MG63 (cell line): ENCODE measurements around the gene SLC2A4RG. TPM values are rescaled to one million over a fixed set of nuclear protein-coding genes. Genes with fewer than 3 reads are reported as not detected.

ENCODE experiments used
- DNase-seq: peaks from one replicate; pipeline ENCODE4 v3.0.0-alpha.2; 2020
- H3K27me3 ChIP-seq: fragments of 250-450 bp; sonication (Bioruptor Pico); 2 replicates; pipeline ENCODE4 v1.5.1; 2020; ENCODE audit warnings: mild to moderate bottlenecking, moderate library complexity
- H3K36me3 ChIP-seq: fragments of 250-450 bp; sonication (Bioruptor Pico); 2 replicates; pipeline ENCODE4 v1.5.1; 2020; ENCODE audit warnings: mild to moderate bottlenecking, moderate library complexity
- H3K4me3 ChIP-seq: fragments of 250-450 bp; sonication (Bioruptor Pico); 2 replicates; pipeline ENCODE4 v1.5.1; 2020; ENCODE audit warnings: mild to moderate bottlenecking, moderate library complexity
- H3K9me3 ChIP-seq: fragments of 250-450 bp; sonication (Bioruptor Pico); 2 replicates; pipeline ENCODE4 v1.5.1; 2020; ENCODE audit warnings: mild to moderate bottlenecking, moderate library complexity
- total RNA-seq: library from RNA; depleted of rRNA; stranded (reverse); fragments of >200 nt; shearing (Covaris generic); gene quantifications from 2 replicates; pipeline ENCODE4 v1.2.3, GENCODE V29; 2014; ENCODE audit warnings: low replicate concordance

The SLC2A4RG gene
- total RNA-seq, 1 experiment from 2014 or later = 123 TPM

- no peak for DNase-seq
- no peaks in the 10 kb centered on the region for H3K9me3 ChIP-seq
- peaks cover 36% of the 10 kb centered on the region for H3K36me3 ChIP-seq
- no peaks in the 10 kb centered on the region for H3K27me3 ChIP-seq
- H3K4me3 ChIP-seq = no peak overlapping the region
Observed at GRCh38 chr20:63743210-63743970, 3.8 kb downstream of the SLC2A4RG start.

- H3K36me3 ChIP-seq = peaks cover 31% of the 10 kb centered on the region
- DNase-seq = no peak
- H3K27me3 ChIP-seq = no peaks in the 10 kb centered on the region
- no peaks in the 10 kb centered on the region for H3K9me3 ChIP-seq
- H3K4me3 ChIP-seq = no peak overlapping the region
Observed at GRCh38 chr20:63744158-63744557, 4.6 kb downstream of the SLC2A4RG start.

GRCh38 chr20:63744574-63745423, 5.2 kb downstream of the SLC2A4RG start:
- H3K4me3 ChIP-seq = no peak overlapping the region
- no peak for DNase-seq
- peaks cover 31% of the 10 kb centered on the region for H3K36me3 ChIP-seq
- no peaks in the 10 kb centered on the region for H3K9me3 ChIP-seq
- no peaks in the 10 kb centered on the region for H3K27me3 ChIP-seq

- Histone ChIP-seq H3K36me3 (peaks cover 31% of the 10 kb centered on the region), H3K9me3 (no peaks in the 10 kb centered on the region), H3K4me3 (no peak overlapping the region), H3K27me3 (no peaks in the 10 kb centered on the region)
- no peak for DNase-seq
Observed at GRCh38 chr20:63745424-63745805, 5.8 kb downstream of the SLC2A4RG start.

- no peak for DNase-seq
- Histone ChIP-seq H3K36me3 (peaks cover 28% of the 10 kb centered on the region), H3K4me3 (no peak overlapping the region), H3K9me3 (no peaks in the 10 kb centered on the region), H3K27me3 (no peaks in the 10 kb centered on the region)
Observed at GRCh38 chr20:63745961-63746731, 6.6 kb downstream of the SLC2A4RG start.

GRCh38 chr20:63746751-63747315, 7.3 kb downstream of the SLC2A4RG start:
- H3K36me3 ChIP-seq = peaks cover 21% of the 10 kb centered on the region
- H3K4me3 ChIP-seq = no peak overlapping the region
- no peaks in the 10 kb centered on the region for H3K27me3 ChIP-seq

GRCh38 chr20:63747622-63748069, 8.1 kb downstream of the SLC2A4RG start:
- no peak for DNase-seq
- H3K4me3 ChIP-seq = no peak overlapping the region
- no peaks in the 10 kb centered on the region for H3K9me3 ChIP-seq
- no peaks in the 10 kb centered on the region for H3K27me3 ChIP-seq
- H3K36me3 ChIP-seq = peaks cover 13% of the 10 kb centered on the region

More at GRCh38 chr20:63746751-63747315, 7.3 kb downstream of the SLC2A4RG start:
- DNase-seq = no peak
- H3K9me3 ChIP-seq = no peaks in the 10 kb centered on the region

- Histone ChIP-seq H3K4me3 (no peak overlapping the region), H3K9me3 (no peaks in the 10 kb centered on the region), H3K27me3 (no peaks in the 10 kb centered on the region), H3K36me3 (peaks cover 8% of the 10 kb centered on the region)
- no peak for DNase-seq
Observed at GRCh38 chr20:63748070-63748933, 8.7 kb downstream of the SLC2A4RG start.

GRCh38 chr20:63748934-63749270, 9.3 kb downstream of the SLC2A4RG start:
- Histone ChIP-seq H3K36me3 (peaks cover 2% of the 10 kb centered on the region), H3K27me3 (no peaks in the 10 kb centered on the region), H3K4me3 (no peak overlapping the region), H3K9me3 (no peaks in the 10 kb centered on the region)
- DNase-seq = no peak

GRCh38 chr20:63749597-63750508, 10.3 kb downstream of the SLC2A4RG start:
- no peak for DNase-seq
- Histone ChIP-seq H3K36me3 (no peaks in the 10 kb centered on the region; the same call in none of the 2 replicates), H3K27me3 (no peaks in the 10 kb centered on the region), H3K4me3 (no peak overlapping the region), H3K9me3 (no peaks in the 10 kb centered on the region)

GRCh38 chr20:63750807-63751470, 11.4 kb downstream of the SLC2A4RG start:
- no peaks in the 10 kb centered on the region for H3K27me3 ChIP-seq
- H3K9me3 ChIP-seq = no peaks in the 10 kb centered on the region
- no peak overlapping the region for H3K4me3 ChIP-seq
- no peak for DNase-seq
- no peaks in the 10 kb centered on the region; the same call in none of the 2 replicates for H3K36me3 ChIP-seq

- DNase-seq = no peak
- H3K27me3 ChIP-seq = no peaks in the 10 kb centered on the region
- no peak overlapping the region for H3K4me3 ChIP-seq
- H3K36me3 ChIP-seq = no peaks in the 10 kb centered on the region; the same call in 1 of the 2 replicates
- no peaks in the 10 kb centered on the region for H3K9me3 ChIP-seq
Observed at GRCh38 chr20:63751471-63752271, 12.1 kb downstream of the SLC2A4RG start.

GRCh38 chr20:63752411-63753101, 13.0 kb downstream of the SLC2A4RG start:
- no peaks in the 10 kb centered on the region for H3K27me3 ChIP-seq
- H3K9me3 ChIP-seq = no peaks in the 10 kb centered on the region
- no peak overlapping the region for H3K4me3 ChIP-seq
- DNase-seq = no peak
- H3K36me3 ChIP-seq = no peaks in the 10 kb centered on the region; the same call in 1 of the 2 replicates
